ENCODE measurements around the gene SERGEF.

Gene SERGEF

GRCh38 chr11:17781626-17782025, 231.2 kb downstream of the SERGEF start:
- no peak for DNase-seq (ENCODE audit: insufficient read length, low spot score)
- no peak for FAIRE-seq
- TF ChIP-seq POLR2A (IDR thresholded peaks at IDR 0.05; ENCODE audit: low read depth, low read length) (no peak), SPI1 (IDR thresholded peaks at IDR 0.05; ENCODE audit: low read depth, low read length) (no peak), POLR2AphosphoS5 (IDR thresholded peaks at IDR 0.05; ENCODE audit: low read depth, low read length) (no peak), PAX5 (IDR thresholded peaks at IDR 0.05; ENCODE audit: insufficient read depth, low read length, severe bottlenecking) (no peak), TAF1 (IDR thresholded peaks at IDR 0.05; ENCODE audit: low read depth, low read length) (no peak), POU2F2 (IDR thresholded peaks at IDR 0.05; ENCODE audit: low read depth, low read length) (no peak)

- DNase-seq (ENCODE audit: insufficient read length, low spot score) (no peak), FAIRE-seq (no peak)
- TF ChIP-seq TAF1 (IDR thresholded peaks at IDR 0.05; ENCODE audit: low read depth, low read length) (no peak), SPI1 (IDR thresholded peaks at IDR 0.05; ENCODE audit: low read depth, low read length) (no peak), POLR2AphosphoS5 (IDR thresholded peaks at IDR 0.05; ENCODE audit: low read depth, low read length) (no peak), PAX5 (IDR thresholded peaks at IDR 0.05; ENCODE audit: insufficient read depth, low read length, severe bottlenecking) (no peak), POLR2A (IDR thresholded peaks at IDR 0.05; ENCODE audit: low read depth, low read length) (no peak), POU2F2 (IDR thresholded peaks at IDR 0.05; ENCODE audit: low read depth, low read length) (no peak)
Observed at GRCh38 chr11:17781221-17781620, 231.6 kb downstream of the SERGEF start.

GRCh38 chr11:17780668-17781067, 232.2 kb downstream of the SERGEF start:
- FAIRE-seq = no peak
- no peak for TF ChIP-seq POLR2AphosphoS5 (IDR thresholded peaks at IDR 0.05; ENCODE audit: low read depth, low read length)
- DNase-seq (ENCODE audit: insufficient read length, low spot score) = no peak

- no peak for DNase-seq (ENCODE audit: insufficient read length, low spot score)
- TF ChIP-seq POU2F2 (IDR thresholded peaks at IDR 0.05; ENCODE audit: low read depth, low read length) (no peak), POLR2A (IDR thresholded peaks at IDR 0.05; ENCODE audit: low read depth, low read length) (no peak), TAF1 (IDR thresholded peaks at IDR 0.05; ENCODE audit: low read depth, low read length) (no peak)
- FAIRE-seq = no peak
Observed at GRCh38 chr11:17779861-17780594, 232.8 kb downstream of the SERGEF start.

GRCh38 chr11:17778956-17779860, 233.6 kb downstream of the SERGEF start:
- TF ChIP-seq POLR2A (IDR thresholded peaks at IDR 0.05; ENCODE audit: low read depth, low read length) = no peak
- no peak for TF ChIP-seq POU2F2 (IDR thresholded peaks at IDR 0.05; ENCODE audit: low read depth, low read length)
- TF ChIP-seq TAF1 (IDR thresholded peaks at IDR 0.05; ENCODE audit: low read depth, low read length) = no peak
- no peak for FAIRE-seq

GRCh38 chr11:17778352-17778751, 234.5 kb downstream of the SERGEF start:
- TF ChIP-seq POU2F2 (IDR thresholded peaks at IDR 0.05; ENCODE audit: low read depth, low read length) (no peak), SPI1 (IDR thresholded peaks at IDR 0.05; ENCODE audit: low read depth, low read length) (no peak)
- FAIRE-seq = no peak
- DNase-seq (ENCODE audit: insufficient read length, low spot score) = no peak

More at GRCh38 chr11:17778956-17779860, 233.6 kb downstream of the SERGEF start:
- no peak for DNase-seq (ENCODE audit: insufficient read length, low spot score)

GRCh38 chr11:17777738-17778091, 235.1 kb downstream of the SERGEF start:
- TF ChIP-seq POU2F2 (IDR thresholded peaks at IDR 0.05; ENCODE audit: low read depth, low read length) (no peak), POLR2A (IDR thresholded peaks at IDR 0.05; ENCODE audit: low read depth, low read length) (no peak), TAF1 (IDR thresholded peaks at IDR 0.05; ENCODE audit: low read depth, low read length) (no peak), PAX5 (IDR thresholded peaks at IDR 0.05; ENCODE audit: insufficient read depth, low read length, severe bottlenecking) (no peak), SPI1 (IDR thresholded peaks at IDR 0.05; ENCODE audit: low read depth, low read length) (no peak), POLR2AphosphoS5 (IDR thresholded peaks at IDR 0.05; ENCODE audit: low read depth, low read length) (no peak)
- DNase-seq (ENCODE audit: insufficient read length, low spot score) (no peak), FAIRE-seq (no peak)

- TF ChIP-seq POU2F2 (IDR thresholded peaks at IDR 0.05; ENCODE audit: low read depth, low read length) (no peak), POLR2AphosphoS5 (IDR thresholded peaks at IDR 0.05; ENCODE audit: low read depth, low read length) (no peak), POLR2A (IDR thresholded peaks at IDR 0.05; ENCODE audit: low read depth, low read length) (no peak)
- FAIRE-seq (no peak), DNase-seq (ENCODE audit: insufficient read length, low spot score) (no peak)
Observed at GRCh38 chr11:17777086-17777737, 235.6 kb downstream of the SERGEF start.

GRCh38 chr11:17776212-17776875, 236.5 kb downstream of the SERGEF start:
- FAIRE-seq (no peak), DNase-seq (ENCODE audit: insufficient read length, low spot score) (no peak)
- TF ChIP-seq PAX5 (IDR thresholded peaks at IDR 0.05; ENCODE audit: insufficient read depth, low read length, severe bottlenecking) (no peak), SPI1 (IDR thresholded peaks at IDR 0.05; ENCODE audit: low read depth, low read length) (no peak), POLR2AphosphoS5 (IDR thresholded peaks at IDR 0.05; ENCODE audit: low read depth, low read length) (no peak), TAF1 (IDR thresholded peaks at IDR 0.05; ENCODE audit: low read depth, low read length) (no peak), POLR2A (IDR thresholded peaks at IDR 0.05; ENCODE audit: low read depth, low read length) (no peak), POU2F2 (IDR thresholded peaks at IDR 0.05; ENCODE audit: low read depth, low read length) (no peak)
